ENCODE measurements around the gene RASA2.

GRCh38 chr3:141659821-141660613, 173.2 kb downstream of the RASA2 start:
- TF ChIP-seq POLR2A (IDR thresholded peaks at IDR 0.05; ENCODE audit: control extremely low read depth in 1 of 2, low read depth in 2 of 2, low read length in 2 of 2), result no peak
- no peak for TF ChIP-seq BRCA1 (IDR thresholded peaks at IDR 0.05; ENCODE audit: low read depth, low read length)
- no peak for TF ChIP-seq KDM1A (IDR thresholded peaks at IDR 0.05; ENCODE audit: borderline replicate concordance, low read length)
- no peak for TF ChIP-seq POLR2AphosphoS5 (IDR thresholded peaks at IDR 0.05; ENCODE audit: low read depth, low read length)

All from H1 (cell line).